Stomach smooth muscle (tissue), 2 donors: ENCODE measurements around the gene CSH2.

Experiments used
- H3K27ac ChIP-seq: one replicate; pipeline ENCODE4 v1.7.0; 2013; ENCODE audit warnings: mild to moderate bottlenecking, low read length, inconsistent platforms
- H3K27me3 ChIP-seq, 2 donors: one replicate each; pipeline ENCODE4 v1.7.0; 2013; ENCODE audit warnings: low read length in 2 of 2; ENCODE audit not compliant: insufficient read depth in 2 of 2, control insufficient read depth in 1 of 2
- H3K36me3 ChIP-seq, 2 donors: one replicate each; pipeline ENCODE4 v1.7.0; 2013; ENCODE audit warnings: low read length in 2 of 2; ENCODE audit not compliant: control insufficient read depth in 2 of 2, insufficient read depth in 2 of 2
- H3K4me1 ChIP-seq: one replicate; pipeline ENCODE4 v1.7.0; 2013; ENCODE audit warnings: low read length; ENCODE audit not compliant: control insufficient read depth, insufficient read depth
- H3K4me3 ChIP-seq, 2 donors: one replicate each; pipeline ENCODE4 v1.7.0; 2013; ENCODE audit warnings: low read length in 2 of 2
- H3K9ac ChIP-seq, 2 donors: one replicate each; pipeline ENCODE4 v1.7.0; 2013; ENCODE audit warnings: low read length in 2 of 2, mild to moderate bottlenecking in 1 of 2
- H3K9me3 ChIP-seq, 2 donors: one replicate each; pipeline ENCODE4 v1.7.0; 2013; ENCODE audit warnings: low read length in 2 of 2; ENCODE audit not compliant: control insufficient read depth in 2 of 2
- donor health status: healthy.
- donor health status: Pancreatic carcinoma.

The CSH2 gene

GRCh38 chr17:63824362-63824761, 49.1 kb downstream of the CSH2 start:
- H3K27me3 ChIP-seq, result no peaks in the 10 kb centered on the region
- H3K27ac ChIP-seq, result peak overlapping the region; percentile 18

GRCh38 chr17:63823659-63824331, 49.7 kb downstream of the CSH2 start:
- Histone ChIP-seq H3K27me3 (no peaks in the 10 kb centered on the region), H3K36me3 (peaks cover 54 to 57% of the 10 kb centered on the region in 2 donors), H3K27ac (no peak overlapping the region), H3K9me3 (no peaks in the 10 kb centered on the region), H3K4me1 (peaks cover 26% of the 10 kb centered on the region), H3K4me3 (no peak overlapping the region), H3K9ac (no peak overlapping the region)

More at GRCh38 chr17:63824362-63824761, 49.1 kb downstream of the CSH2 start:
- H3K36me3 ChIP-seq, result peaks cover 53 to 57% of the 10 kb centered on the region in 2 donors
- H3K4me3 ChIP-seq, result no peak overlapping the region
- H3K9me3 ChIP-seq, result no peaks in the 10 kb centered on the region
- H3K4me1 ChIP-seq, result peaks cover 29% of the 10 kb centered on the region
- H3K9ac ChIP-seq, result no peak overlapping the region

- Histone ChIP-seq H3K4me1 (peaks cover 16% of the 10 kb centered on the region), H3K27ac (no peak overlapping the region), H3K9me3 (no peaks in the 10 kb centered on the region), H3K27me3 (no peaks in the 10 kb centered on the region), H3K36me3 (peaks cover 62 to 69% of the 10 kb centered on the region in 2 donors), H3K4me3 (no peak overlapping the region), H3K9ac (no peak overlapping the region)
These were observed 50.9 kb downstream of the CSH2 start for GRCh38 chr17:63822537-63822936.
